SK-N-SH (cell line): ENCODE results near the gene ZG16.

Source experiments
- EP300 ChIP-seq, 2 experiments: IDR thresholded peaks; 2 replicates each; pipeline versions ENCODE4 v1.4.0 to v1.6.1; 2012; ENCODE audit warnings: borderline replicate concordance in 1 of 2, low read depth in 1 of 2, low read length in 1 of 2
- EZH2phosphoT487 ChIP-seq: fragments of 200-600 bp; sonication (generic); IDR thresholded peaks from 2 replicates; pipeline ENCODE4 v1.6.1; 2017; ENCODE audit warnings: low read depth, mixed run types, mild to moderate bottlenecking, antibody characterized with exemption, moderate library complexity, borderline replicate concordance
- FOXM1 ChIP-seq: IDR thresholded peaks from 2 replicates; pipeline ENCODE4 v1.4.0; 2012; ENCODE audit warnings: low read depth, mild to moderate bottlenecking
- JUND ChIP-seq: IDR thresholded peaks from 2 replicates; pipeline ENCODE4 v1.4.0; 2012
- MAX ChIP-seq: IDR thresholded peaks from 2 replicates; pipeline ENCODE4 v1.4.0; 2012; ENCODE audit warnings: low read depth
- NFIC ChIP-seq: IDR thresholded peaks from 2 replicates; pipeline ENCODE4 v1.4.0; 2012; ENCODE audit warnings: borderline replicate concordance
- POLR2AphosphoS5 ChIP-seq: IDR thresholded peaks from 2 replicates; pipeline ENCODE4 v1.6.1; 2012; ENCODE audit warnings: low read depth, low read length
- RAD21 ChIP-seq: IDR thresholded peaks from 2 replicates; pipeline ENCODE4 v1.6.1; 2012; ENCODE audit warnings: mild to moderate bottlenecking, low read length
- REST ChIP-seq: IDR thresholded peaks from 2 replicates; pipeline ENCODE4 v1.6.1; 2012; ENCODE audit warnings: mild to moderate bottlenecking, low read depth, low read length, moderate library complexity
- RFX5 ChIP-seq: IDR thresholded peaks from 2 replicates; pipeline ENCODE4 v1.6.1; 2012; ENCODE audit warnings: mild to moderate bottlenecking, improper control_type of control experiment, low read length
- YY1 ChIP-seq: IDR thresholded peaks from 2 replicates; pipeline ENCODE4 v1.4.0; 2012; ENCODE audit warnings: low read depth, mild to moderate bottlenecking
- TF ChIP-seq, protein P1 (sequence below): fragments of 200-600 bp; sonication (generic); IDR thresholded peaks from 2 replicates; pipeline ENCODE4 v1.6.1; 2017; ENCODE audit warnings: antibody characterized with exemption, mild to moderate bottlenecking, moderate library complexity
- TF ChIP-seq, protein P2 (sequence below): fragments of 150-350 bp; IDR thresholded peaks from 2 replicates; pipeline ENCODE4 v1.6.1; 2017; ENCODE audit warnings: antibody characterized with exemption, low read length, low read depth, borderline replicate concordance

GRCh38 chr16:29806641-29807425 lies 28.8 kb downstream of the ZG16 start:
- TF ChIP-seq, protein P1, sequence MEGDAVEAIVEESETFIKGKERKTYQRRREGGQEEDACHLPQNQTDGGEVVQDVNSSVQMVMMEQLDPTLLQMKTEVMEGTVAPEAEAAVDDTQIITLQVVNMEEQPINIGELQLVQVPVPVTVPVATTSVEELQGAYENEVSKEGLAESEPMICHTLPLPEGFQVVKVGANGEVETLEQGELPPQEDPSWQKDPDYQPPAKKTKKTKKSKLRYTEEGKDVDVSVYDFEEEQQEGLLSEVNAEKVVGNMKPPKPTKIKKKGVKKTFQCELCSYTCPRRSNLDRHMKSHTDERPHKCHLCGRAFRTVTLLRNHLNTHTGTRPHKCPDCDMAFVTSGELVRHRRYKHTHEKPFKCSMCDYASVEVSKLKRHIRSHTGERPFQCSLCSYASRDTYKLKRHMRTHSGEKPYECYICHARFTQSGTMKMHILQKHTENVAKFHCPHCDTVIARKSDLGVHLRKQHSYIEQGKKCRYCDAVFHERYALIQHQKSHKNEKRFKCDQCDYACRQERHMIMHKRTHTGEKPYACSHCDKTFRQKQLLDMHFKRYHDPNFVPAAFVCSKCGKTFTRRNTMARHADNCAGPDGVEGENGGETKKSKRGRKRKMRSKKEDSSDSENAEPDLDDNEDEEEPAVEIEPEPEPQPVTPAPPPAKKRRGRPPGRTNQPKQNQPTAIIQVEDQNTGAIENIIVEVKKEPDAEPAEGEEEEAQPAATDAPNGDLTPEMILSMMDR, result no peak
- TF ChIP-seq EP300 (IDR thresholded peaks at IDR 0.05; ENCODE audit: borderline replicate concordance in 1 of 2, low read depth in 1 of 2, low read length in 1 of 2), result no peak
- TF ChIP-seq RAD21, result no peak
- peak; percentile 46; the same call in 1 of the 2 replicates for TF ChIP-seq POLR2AphosphoS5
- TF ChIP-seq NFIC, result no peak
- TF ChIP-seq, protein P2, sequence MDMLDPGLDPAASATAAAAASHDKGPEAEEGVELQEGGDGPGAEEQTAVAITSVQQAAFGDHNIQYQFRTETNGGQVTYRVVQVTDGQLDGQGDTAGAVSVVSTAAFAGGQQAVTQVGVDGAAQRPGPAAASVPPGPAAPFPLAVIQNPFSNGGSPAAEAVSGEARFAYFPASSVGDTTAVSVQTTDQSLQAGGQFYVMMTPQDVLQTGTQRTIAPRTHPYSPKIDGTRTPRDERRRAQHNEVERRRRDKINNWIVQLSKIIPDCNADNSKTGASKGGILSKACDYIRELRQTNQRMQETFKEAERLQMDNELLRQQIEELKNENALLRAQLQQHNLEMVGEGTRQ, result no peak
- no peak for TF ChIP-seq REST
- peak; percentile 55; the same call in 1 of the 2 replicates for TF ChIP-seq MAX
- no peak for TF ChIP-seq JUND
- no peak for TF ChIP-seq FOXM1
- no peak for TF ChIP-seq RFX5
- no peak for TF ChIP-seq YY1
- no peak for TF ChIP-seq EZH2phosphoT487
